Hematopoietic multipotent progenitor cell treated with erythropoietin and hydrocortisone succinate and interleukin-3 and kit ligand, for 8 days (in vitro differentiated cells): Measurements from ENCODE around the gene ANG.
"Not testable (repeated sequence)": the region's sequence is repeated elsewhere in the genome, so short reads cannot be mapped to it uniquely, and the experiment has no call there.

Source experiments
- DNase-seq: peaks from one replicate; pipeline ENCODE4 v3.0.0-alpha.2; 2015

The ANG gene

GRCh38 chr14:20688167-20688839 is at the start of gene ANG:
TSS of gene ANG (plus strand) at chr14:20688764. CDS start at chr14:20693565, 4,801 bp downstream.
- DNase-seq = no peak

- no peak for DNase-seq
Measured at GRCh38 chr14:20641591-20641990, 47.0 kb upstream of the ANG start, which contains the start of gene OR6S1. TSS of gene OR6S1 (minus strand) at chr14:20641691. CDS start at chr14:20641691, 0 bp downstream.

- DNase-seq = no peak
Measured at GRCh38 chr14:20642182-20642581, 46.4 kb upstream of the ANG start.

GRCh38 chr14:20642755-20643154 is 45.8 kb upstream of the ANG start:
- peak; percentile 61 for DNase-seq

- no peak for DNase-seq
Measured at GRCh38 chr14:20644520-20644919, 44.0 kb upstream of the ANG start.

- DNase-seq = no peak
Measured at GRCh38 chr14:20645481-20645880, 43.1 kb upstream of the ANG start.

GRCh38 chr14:20652996-20653975 is 35.3 kb upstream of the ANG start:
- peak; percentile 86 for DNase-seq

GRCh38 chr14:20655851-20656250 is 32.7 kb upstream of the ANG start:
- no peak for DNase-seq

GRCh38 chr14:20656274-20656673 is 32.3 kb upstream of the ANG start:
- no peak for DNase-seq

- DNase-seq = peak; percentile 50
Measured at GRCh38 chr14:20657216-20658211, 31.1 kb upstream of the ANG start.

- no peak for DNase-seq
Measured at GRCh38 chr14:20658246-20658645, 30.3 kb upstream of the ANG start.

- DNase-seq = no peak
Measured at GRCh38 chr14:20659336-20659735, 29.2 kb upstream of the ANG start.

- no peak for DNase-seq
Measured at GRCh38 chr14:20659813-20660395, 28.7 kb upstream of the ANG start.

- DNase-seq = no peak
Measured at GRCh38 chr14:20661197-20661596, 27.4 kb upstream of the ANG start.

- DNase-seq = peak; percentile 84
Measured at GRCh38 chr14:20662968-20663732, 25.4 kb upstream of the ANG start.

- not testable (repeated sequence) for DNase-seq
Measured at GRCh38 chr14:20666400-20666961, 22.1 kb upstream of the ANG start.

GRCh38 chr14:20667957-20668356 is 20.6 kb upstream of the ANG start:
- no peak for DNase-seq

GRCh38 chr14:20668969-20669368 is 19.6 kb upstream of the ANG start:
- DNase-seq = no peak

- DNase-seq = no peak
Measured at GRCh38 chr14:20671597-20672283, 16.8 kb upstream of the ANG start.

- DNase-seq = no peak
Measured at GRCh38 chr14:20675669-20676068, 12.9 kb upstream of the ANG start.
